Mesenteric fat pad (tissue), 1 donor: ENCODE measurements around the gene LDB1. TPM values are rescaled to one million over a fixed set of nuclear protein-coding genes. Genes with fewer than 3 reads are reported as not detected.
A peak's percentile ranks its signal among the peaks of the same experiment; 100 is the strongest.

Source experiments
- DNase-seq: peaks from one replicate; pipeline ENCODE4 v3.0.0-alpha.2; 2020; ENCODE audit warnings: low spot score
- long read RNA-seq: library from polyadenylated mRNA; unstranded; transcript quantifications from one replicate; pipeline ENCODE4 v2.0.0, GENCODE V29; 2020
- total RNA-seq: library from RNA; stranded (reverse); fragmentation: NEBNext Ultra II Directional; extraction: Animal tissue kit (Norgen Biotek cat#: 25700); gene quantifications from one replicate; pipeline ENCODE4 v1.2.1, GENCODE V29; 2021
- donor health status: DM: yes; HTN: yes; CAD: no.

LDB1 gene
- total RNA-seq, result 33.0 TPM
- long read RNA-seq, partial matches to known transcripts, result 28 of 32 reads
- long read RNA-seq, other reads (novel, unspliced or antisense), result 4 of 32 reads

DNA sequence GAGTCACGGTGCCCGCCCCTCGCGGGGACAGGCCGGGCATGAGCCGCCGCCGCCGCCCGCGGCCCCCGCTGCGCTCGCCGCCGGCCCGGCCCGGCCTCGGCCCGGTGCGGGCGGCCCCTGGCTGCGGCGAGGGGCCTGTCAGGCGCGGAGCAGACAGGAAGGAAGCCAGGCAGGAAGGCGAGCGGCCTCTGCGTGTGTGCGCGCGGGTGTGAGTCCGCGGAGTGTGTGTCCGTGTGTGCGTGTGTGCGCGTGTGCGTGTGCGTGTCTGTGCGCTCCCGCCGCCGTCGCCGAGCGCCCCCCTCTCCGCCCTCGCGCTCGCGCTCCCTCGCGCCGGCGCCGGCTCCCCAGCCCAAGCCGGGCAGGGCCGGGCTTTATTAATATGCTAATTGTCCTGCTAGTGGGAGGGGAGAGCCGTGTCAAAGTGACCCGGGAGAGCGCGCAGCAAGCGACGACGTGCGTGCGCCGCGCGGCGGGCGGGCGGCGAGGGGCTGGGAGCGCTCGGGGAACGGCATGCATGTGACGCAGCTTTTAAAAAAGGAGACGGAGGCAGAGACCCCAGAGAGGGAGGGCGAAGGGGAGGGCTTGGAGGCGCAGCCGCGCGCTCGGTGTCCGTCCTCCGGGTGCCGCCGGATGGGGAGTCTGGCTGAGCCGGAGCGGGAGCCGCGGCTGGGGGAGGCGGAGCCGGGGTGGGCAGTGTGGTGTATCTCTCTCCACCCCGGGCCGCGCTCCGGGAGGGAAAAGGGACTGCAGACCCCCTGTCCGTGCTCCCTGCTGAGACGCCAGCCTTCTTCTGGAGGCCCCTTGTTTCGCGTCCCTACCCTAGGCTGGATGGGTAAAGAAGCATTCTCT is at the start of gene LDB1:
TSS of gene LDB1 (minus strand) at position 227 of the 849 bp plus-strand sequence. CDS start 258 bp downstream, outside the sequence.
- DNase-seq, result peak; percentile 91

- DNase-seq, result no peak
Observed at GRCh38 chr10:102167861-102168260, 47.7 kb upstream of the LDB1 start.

GRCh38 chr10:102163342-102163989 is 43.3 kb upstream of the LDB1 start:
- no peak for DNase-seq

GRCh38 chr10:102159831-102160230 is 39.7 kb upstream of the LDB1 start:
- DNase-seq, result no peak

DNA sequence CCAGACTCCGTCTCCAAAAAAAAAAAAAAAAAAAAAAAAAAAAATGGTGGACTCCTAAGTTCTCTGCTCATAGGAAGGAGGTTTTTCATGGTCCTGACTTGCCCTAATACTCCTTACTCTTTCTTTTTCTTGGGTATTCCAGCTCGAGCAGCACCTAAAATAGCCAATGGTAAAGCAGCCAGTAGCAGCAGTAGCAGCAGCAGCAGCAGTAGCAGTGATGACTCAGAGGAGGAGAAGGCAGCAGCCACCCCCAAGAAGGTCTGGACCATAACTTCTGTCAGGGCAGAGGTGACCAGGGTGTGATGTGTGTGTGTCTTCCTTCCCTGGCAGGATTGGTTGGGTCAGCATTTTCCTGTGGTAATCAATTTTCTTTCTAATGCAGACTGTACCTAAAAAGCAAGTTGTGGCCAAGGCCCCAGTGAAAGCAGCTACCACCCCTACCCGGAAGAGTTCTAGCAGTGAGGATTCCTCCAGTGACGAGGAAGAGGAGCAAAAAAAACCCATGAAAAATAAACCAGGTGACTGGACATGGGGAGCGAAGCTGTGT is 39.0 kb upstream of the LDB1 start:
- DNase-seq, result no peak

DNA sequence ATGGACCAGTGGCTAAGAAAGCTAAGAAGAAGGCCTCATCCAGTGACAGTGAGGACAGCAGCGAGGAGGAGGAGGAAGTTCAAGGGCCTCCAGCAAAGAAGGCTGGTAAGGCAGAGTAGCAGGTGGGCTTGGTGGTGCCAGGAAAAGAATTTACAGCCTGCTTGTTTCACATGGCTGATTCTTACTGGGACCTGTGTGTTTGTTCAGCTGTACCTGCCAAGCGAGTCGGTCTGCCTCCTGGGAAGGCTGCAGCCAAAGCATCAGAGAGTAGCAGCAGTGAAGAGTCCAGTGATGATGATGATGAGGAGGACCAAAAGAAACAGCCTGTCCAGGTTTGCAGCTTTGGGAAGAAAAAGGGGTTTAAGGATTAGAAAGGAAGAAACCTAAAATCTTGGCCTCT is 37.1 kb upstream of the LDB1 start:
- DNase-seq, result no peak

GRCh38 chr10:102154466-102155116 is 34.4 kb upstream of the LDB1 start:
- DNase-seq, result no peak

GRCh38 chr10:102153093-102153620 is 33.0 kb upstream of the LDB1 start:
- no peak for DNase-seq

GRCh38 chr10:102152545-102152890 is 32.4 kb upstream of the LDB1 start:
- DNase-seq, result no peak

DNA sequence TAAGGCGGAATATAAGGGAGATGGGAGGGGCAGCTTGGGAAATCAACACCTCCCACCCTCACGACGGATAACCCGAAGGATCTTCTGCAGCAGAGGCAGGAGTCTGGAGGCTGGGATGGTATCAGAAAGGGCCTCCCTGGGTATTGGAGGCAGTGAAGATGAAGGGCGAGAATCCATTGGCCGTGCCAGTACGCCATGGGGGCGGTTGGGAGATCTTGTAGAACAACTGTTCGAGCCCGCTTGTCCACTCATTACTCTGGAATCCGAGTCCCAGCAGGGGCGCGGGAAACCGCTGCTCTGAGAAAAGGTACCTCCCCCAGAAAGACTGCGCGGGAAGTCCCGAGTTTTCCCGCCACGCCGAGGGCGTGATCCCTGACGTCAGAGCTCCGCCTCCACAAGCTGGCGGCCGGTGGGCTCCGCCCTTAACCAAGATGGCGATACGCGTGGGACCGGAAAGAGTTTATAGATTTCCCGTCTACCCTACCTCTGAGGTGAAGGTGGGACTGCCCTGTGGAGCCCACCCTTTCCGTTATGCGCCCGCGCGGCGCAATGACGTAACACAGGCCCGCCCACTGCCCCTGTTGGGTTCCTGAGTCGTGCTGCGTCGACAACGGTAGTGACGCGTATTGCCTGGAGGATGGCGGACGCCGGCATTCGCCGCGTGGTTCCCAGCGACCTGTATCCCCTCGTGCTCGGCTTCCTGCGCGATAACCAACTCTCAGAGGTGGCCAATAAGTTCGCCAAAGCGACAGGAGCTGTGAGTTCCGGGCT is 31.8 kb upstream of the LDB1 start, which contains the start of gene NOLC1:
TSS of gene NOLC1 (plus strand) at position 616 of the 771 bp plus-strand sequence. CDS start at position 638, 22 bp downstream.
- DNase-seq, result peak; percentile 99

- DNase-seq, result no peak
Observed at GRCh38 chr10:102150970-102151773, 31.0 kb upstream of the LDB1 start.

- no peak for DNase-seq
Observed at GRCh38 chr10:102148275-102148674, 28.1 kb upstream of the LDB1 start.

GRCh38 chr10:102147561-102147960 is 27.4 kb upstream of the LDB1 start:
- DNase-seq, result no peak

DNA sequence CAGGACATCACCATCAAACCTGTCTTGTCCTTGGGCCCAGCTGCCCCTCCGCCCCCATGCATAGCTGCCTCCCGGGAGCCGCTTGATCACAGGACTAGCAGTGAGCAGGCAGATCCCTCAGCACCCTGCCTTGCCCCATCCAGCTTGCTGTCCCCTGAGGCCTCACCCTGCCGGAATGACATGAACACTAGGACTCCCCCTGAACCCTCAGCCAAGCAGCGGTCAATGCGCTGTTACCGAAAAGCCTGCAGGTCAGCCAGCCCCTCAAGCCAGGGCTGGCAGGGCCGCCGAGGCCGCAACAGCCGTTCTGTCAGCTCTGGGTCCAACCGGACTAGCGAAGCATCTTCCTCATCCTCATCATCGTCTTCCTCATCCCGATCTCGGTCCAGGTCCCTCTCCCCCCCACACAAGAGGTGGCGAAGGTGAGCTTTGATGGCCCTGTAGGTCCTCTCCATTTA is 26.8 kb upstream of the LDB1 start:
- no peak for DNase-seq

- no peak for DNase-seq
Observed at GRCh38 chr10:102141583-102142107, 21.5 kb upstream of the LDB1 start.

GRCh38 chr10:102140913-102141540 is 20.9 kb upstream of the LDB1 start:
- DNase-seq, result no peak

DNA sequence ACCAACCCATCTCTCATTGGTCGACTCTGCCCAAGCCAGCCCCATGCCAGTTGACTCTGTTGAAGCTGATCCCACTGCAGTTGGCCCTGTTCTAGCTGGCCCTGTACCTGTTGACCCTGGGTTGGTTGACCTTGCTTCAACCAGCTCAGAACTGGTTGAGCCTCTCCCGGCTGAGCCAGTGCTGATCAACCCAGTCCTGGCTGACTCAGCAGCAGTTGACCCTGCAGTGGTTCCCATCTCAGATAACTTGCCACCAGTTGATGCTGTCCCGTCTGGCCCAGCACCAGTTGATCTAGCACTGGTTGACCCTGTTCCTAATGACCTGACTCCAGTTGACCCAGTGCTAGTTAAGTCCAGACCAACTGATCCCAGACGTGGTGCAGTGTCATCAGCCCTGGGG is 20.1 kb upstream of the LDB1 start:
- no peak for DNase-seq

- no peak for DNase-seq
Observed at GRCh38 chr10:102139281-102140110, 19.3 kb upstream of the LDB1 start.
